ENCODE data around the gene SND1.
"Not testable (repeated sequence)": the region's sequence is repeated elsewhere in the genome, so short reads cannot be mapped to it uniquely, and the experiment has no call there.

SND1 gene

DNA sequence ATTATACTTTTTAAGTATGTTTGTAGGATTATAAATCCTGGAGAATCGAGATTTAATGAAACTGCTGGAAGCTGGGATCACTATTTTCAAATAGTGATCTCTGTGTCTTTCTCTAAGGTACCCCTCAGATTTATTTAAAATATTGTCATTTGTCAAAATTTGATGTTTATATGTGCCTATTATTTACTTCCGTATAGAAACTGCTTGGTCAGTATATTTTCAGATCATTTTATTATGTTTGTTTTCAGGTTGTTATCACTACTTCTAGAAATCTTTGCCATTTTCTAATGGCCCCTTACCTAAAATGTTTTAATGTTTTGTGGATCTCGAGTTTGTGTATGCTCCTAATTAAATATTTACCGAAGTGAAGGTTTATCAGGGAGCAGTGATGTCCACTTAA is 183.7 kb downstream of the SND1 start:
- POLR2A ChIA-PET: no interaction called here
- CTCF ChIA-PET: no interaction called here
- no peak for TF ChIP-seq CTCF (IDR thresholded peaks at IDR 0.05; ENCODE audit: control extremely low read depth, extremely low read depth, low read depth, missing control alignments)
- no peak for DNase-seq (ENCODE audit: extremely low spot score)

- DNase-seq (ENCODE audit: extremely low spot score); POLR2A ChIA-PET: not testable (repeated sequence)
- CTCF ChIA-PET: interaction anchor here (1.4 to 2.0 kb wide), 2 partner anchors 10 to 22 kb away, joined by 4 to 5 read pairs; no protein-coding TSS in a partner anchor
Observed at GRCh38 chr7:127837816-127838410, 185.9 kb downstream of the SND1 start.

DNA sequence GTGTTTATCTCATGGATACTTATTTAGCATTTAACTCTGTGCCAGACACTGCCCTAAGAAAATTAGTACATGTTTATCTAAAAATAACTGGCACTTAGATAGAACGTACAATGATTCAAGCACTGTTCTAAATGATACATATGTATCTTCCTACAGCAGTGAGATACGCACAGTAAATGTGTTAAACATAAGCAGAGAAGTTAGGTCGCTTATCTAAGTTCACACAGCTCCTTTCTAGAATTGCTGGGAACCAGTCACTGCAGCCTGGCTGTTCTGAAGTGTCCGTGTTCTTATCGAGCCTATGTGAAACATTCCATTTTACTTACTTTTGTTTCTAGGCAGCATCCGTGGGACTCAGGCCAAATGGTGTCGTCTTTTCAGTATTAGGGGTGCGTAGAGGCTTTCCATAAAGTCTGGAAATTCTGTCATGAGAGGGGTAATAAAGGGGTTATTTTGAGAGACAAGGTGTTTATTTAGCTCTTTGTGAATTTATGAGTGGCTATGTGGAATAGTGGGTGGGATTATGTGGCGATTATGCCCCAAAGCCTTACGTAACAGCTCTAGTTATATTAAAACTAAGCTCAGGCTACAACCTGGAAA is 186.9 kb downstream of the SND1 start:
- POLR2A ChIA-PET: no interaction called here
- CTCF ChIA-PET: interaction anchor here (0.9 to 2.0 kb wide), 7 partner anchors 8 to 58 kb away, joined by 3 to 5 read pairs (median 3); no protein-coding TSS in a partner anchor
- DNase-seq (ENCODE audit: extremely low spot score): no peak
- TF ChIP-seq CTCF (IDR thresholded peaks at IDR 0.05; ENCODE audit: control extremely low read depth, extremely low read depth, low read depth, missing control alignments): no peak

DNA sequence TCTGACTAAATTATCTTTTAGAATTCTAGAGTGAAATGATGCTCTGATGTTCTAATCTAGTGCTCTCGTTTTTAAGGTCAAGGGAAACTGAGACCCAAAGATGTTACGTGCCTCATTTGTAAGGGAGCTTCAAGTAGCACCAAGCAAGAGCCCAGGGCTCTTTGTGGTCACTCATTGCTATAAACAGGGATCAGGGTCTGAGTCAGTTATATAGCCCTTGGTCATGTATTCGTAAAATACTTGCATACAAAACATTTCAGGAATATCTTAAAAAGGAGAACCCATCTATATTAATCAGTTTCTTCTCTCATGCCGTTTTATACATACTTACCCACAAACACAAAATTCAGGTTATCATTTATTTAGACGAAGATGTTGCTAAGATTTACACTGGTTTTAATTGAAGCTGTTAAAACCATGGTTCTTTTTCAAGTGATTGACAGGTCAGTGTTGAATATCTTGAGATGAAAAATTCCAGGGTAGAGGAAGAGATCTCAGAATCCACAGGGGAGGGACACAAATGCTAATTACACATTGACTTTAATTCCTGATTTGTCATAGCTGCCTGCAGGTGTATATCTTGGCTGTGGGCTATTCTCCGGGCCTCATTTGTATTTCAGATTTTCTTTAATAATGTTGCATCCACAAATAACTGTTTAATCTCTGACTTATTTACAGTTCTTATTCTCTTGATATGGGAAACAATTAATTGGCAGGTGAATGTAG is 188.4 kb downstream of the SND1 start:
- ChIA-PET POLR2A (no interaction called here), CTCF (interaction anchor here (0.9 to 1.5 kb wide), 6 partner anchors 8 to 56 kb away, joined by 3 to 4 read pairs (median 3); no protein-coding TSS in a partner anchor)
- no peak for DNase-seq (ENCODE audit: extremely low spot score)
- TF ChIP-seq CTCF (IDR thresholded peaks at IDR 0.05; ENCODE audit: control extremely low read depth, extremely low read depth, low read depth, missing control alignments): no peak

DNA sequence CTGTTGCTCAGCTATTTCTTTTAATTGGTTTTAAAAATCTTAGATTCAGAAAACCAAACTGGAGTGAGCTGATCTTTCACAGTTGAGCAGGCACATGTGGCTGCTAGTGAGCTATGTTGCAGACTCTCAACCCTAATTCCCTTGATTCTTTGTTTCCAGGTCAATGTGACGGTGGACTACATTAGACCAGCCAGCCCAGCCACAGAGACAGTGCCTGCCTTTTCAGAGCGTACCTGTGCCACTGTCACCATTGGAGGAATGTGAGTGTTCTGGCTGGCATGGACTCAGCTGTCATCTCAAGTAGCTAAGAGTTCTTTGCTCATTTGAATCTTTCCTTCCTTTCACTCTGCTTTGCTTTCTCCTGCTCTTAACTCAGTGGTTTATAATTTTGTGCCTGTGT is 192.2 kb downstream of the SND1 start:
- no peak for TF ChIP-seq CTCF (IDR thresholded peaks at IDR 0.05; ENCODE audit: control extremely low read depth, extremely low read depth, low read depth, missing control alignments)
- POLR2A ChIA-PET: no interaction called here
- no peak for DNase-seq (ENCODE audit: extremely low spot score)
- CTCF ChIA-PET: interaction anchor here (0.6 to 1.7 kb wide), 6 partner anchors 10 to 203 kb away, joined by 3 to 6 read pairs (median 4); no protein-coding TSS in a partner anchor

- no peak for DNase-seq (ENCODE audit: extremely low spot score)
- TF ChIP-seq CTCF (IDR thresholded peaks at IDR 0.05; ENCODE audit: control extremely low read depth, extremely low read depth, low read depth, missing control alignments): no peak
- CTCF ChIA-PET: interaction anchor here (1.0 to 1.7 kb wide), 3 partner anchors 10 to 31 kb away, joined by 3 to 4 read pairs (median 3); no protein-coding TSS in a partner anchor
- POLR2A ChIA-PET: no interaction called here
Observed at GRCh38 chr7:127844707-127845331, 192.8 kb downstream of the SND1 start.
